Adrenal gland (tissue), 5 donors: Measurements from ENCODE around the gene MYO9A.

Experiments
- CTCF ChIP-seq, 6 experiments: fragments of 450-650 bp in 4 of 6; fragments of 200-600 bp in 2 of 6; sonication (generic) in 1 of 6; IDR thresholded peaks; 1 replicate in 5 of 6; 2 replicates in 1 of 6; pipeline versions ENCODE4 v1.5.1 to v1.8.0; 2016 to 2021; ENCODE audit warnings: antibody characterized with exemption in 6 of 6, mild to moderate bottlenecking in 2 of 6, moderate library complexity in 1 of 6
- POLR2A ChIP-seq, 2 donors: fragments of 450-650 bp; IDR thresholded peaks; one replicate each; pipeline ENCODE4 v1.6.1; 2017; ENCODE audit warnings: antibody characterized with exemption in 2 of 2, mild to moderate bottlenecking in 2 of 2, moderate library complexity in 1 of 2
- donor health status: DM: no; HTN: no; CAD: no.

- TF ChIP-seq CTCF (IDR thresholded peaks at IDR 0.05) (no peak), POLR2A (IDR thresholded peaks at IDR 0.05) (no peak)
These were observed 120.3 kb downstream of the MYO9A start for GRCh38 chr15:71997691-71998090.
